Hematopoietic multipotent progenitor cell treated with erythropoietin and hydrocortisone succinate and interleukin-3 and kit ligand, for 15 days (in vitro differentiated cells): ENCODE measurements around the gene NRBF2.
"Not testable (repeated sequence)": the region's sequence is repeated elsewhere in the genome, so short reads cannot be mapped to it uniquely, and the experiment has no call there.

Experiments used
- DNase-seq: peaks from one replicate; pipeline ENCODE4 v3.0.0-alpha.2; 2015; ENCODE audit warnings: low spot score

The NRBF2 gene

GRCh38 chr10:63133056-63133820 lies at the start of gene NRBF2:
TSS of gene NRBF2 (plus strand) at chr10:63133328. CDS start at chr10:63133471, 143 bp downstream.
- DNase-seq, result peak; percentile 98

DNA sequence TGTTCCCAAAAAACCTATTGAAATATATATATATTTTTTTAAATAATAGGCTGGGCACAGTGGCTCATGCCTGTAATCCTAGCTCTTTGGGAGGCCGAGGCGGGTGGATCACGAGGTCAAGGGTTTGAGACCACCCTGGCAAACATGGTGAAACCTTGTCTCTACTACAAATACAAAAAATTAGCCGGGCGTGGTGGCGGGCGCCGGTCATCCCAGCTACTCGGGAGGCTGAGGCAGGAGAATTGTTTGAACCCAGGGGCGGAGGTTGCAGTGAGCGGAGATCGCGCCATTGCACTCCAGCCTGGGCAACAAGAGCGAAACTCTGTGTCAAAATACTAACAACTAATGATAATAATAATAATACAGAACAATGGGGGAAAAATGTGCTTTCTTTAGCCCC lies 49.7 kb upstream of the NRBF2 start:
- DNase-seq, result not testable (repeated sequence)

DNA sequence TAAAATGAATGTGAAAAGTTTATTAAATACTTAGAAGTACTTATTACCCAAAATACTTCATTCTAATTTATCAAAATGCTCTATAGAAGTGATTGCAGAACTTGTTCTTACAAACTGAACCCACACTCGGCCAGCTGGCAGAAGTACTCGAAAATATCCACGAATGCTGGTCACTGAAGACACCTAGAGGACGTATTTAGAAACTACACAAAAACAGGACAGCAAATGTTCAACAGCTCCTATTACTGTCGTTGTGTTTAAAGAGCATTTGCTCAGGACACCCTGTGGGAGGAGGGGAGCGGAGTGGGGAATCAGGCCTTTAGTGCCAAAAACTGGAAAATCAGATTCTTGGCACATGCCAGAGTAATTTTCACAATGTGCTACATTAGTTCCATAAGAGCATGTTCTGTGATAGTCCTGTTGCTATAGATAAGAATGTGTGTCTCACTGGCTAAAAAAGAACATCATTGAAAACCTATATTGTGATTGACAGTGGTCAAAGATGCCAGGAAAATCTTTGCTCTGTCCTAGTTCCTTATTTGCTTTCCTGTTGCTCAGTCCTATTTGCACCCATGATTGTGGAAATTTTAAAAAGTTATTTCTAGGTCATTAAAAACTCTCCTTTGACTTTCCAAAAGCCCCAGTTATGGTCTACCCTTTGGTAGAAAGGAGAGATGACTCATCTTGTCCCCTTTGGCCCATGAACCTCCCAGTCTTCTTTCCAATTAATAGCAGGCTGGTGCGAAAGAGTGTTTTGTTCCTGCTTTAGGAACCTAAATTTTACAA lies 49.0 kb upstream of the NRBF2 start:
- DNase-seq, result peak; percentile 31

DNA sequence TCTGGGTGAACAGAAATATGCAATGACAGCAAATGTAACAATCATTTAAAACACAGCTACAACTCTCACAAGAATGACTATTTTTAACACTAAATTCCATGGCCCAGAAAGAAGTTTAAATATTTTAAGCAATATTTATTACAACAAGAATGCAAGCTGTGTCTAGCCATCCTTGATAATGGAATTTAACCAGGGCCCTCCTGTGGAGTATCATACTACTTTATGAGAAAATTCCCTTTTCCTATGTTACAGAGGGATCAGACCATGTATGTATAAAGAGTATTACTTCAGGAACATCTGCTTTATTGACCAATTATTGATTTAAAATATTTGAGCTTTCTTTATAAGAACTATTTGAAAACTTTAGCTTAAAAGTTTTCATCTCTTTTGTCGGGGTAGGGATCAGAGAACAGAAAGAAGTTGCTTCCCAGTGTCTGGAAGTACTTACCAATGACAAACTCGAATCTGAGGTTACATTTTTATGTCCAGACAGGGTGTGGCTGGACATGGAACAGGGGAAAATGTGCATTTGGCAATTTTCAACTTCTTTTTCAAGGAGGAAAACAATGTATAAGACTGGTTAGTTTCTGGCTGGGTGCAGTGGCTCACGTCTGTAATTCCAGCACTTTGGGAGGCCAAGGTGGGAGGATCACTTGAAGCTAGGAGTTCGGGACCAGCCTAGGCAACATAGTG lies 48.3 kb upstream of the NRBF2 start:
- no peak for DNase-seq

DNA sequence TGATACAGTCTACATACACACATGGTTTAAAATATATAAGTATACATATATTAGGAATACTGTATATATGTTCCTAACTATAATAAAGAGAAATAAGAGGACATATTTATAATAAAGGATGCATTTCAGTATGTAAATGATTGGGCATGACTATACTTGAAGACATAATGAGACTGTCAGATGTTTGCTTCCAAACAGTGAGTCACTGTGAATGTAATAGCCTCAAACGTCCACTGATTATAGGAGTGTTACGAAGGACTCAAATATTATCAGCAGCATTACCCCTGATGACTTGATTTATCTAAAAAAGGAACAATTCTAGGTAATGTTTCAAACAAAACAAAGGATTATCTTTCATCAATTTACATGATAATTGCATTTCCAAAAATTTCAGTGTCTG lies 39.9 kb upstream of the NRBF2 start:
- DNase-seq, result no peak

DNA sequence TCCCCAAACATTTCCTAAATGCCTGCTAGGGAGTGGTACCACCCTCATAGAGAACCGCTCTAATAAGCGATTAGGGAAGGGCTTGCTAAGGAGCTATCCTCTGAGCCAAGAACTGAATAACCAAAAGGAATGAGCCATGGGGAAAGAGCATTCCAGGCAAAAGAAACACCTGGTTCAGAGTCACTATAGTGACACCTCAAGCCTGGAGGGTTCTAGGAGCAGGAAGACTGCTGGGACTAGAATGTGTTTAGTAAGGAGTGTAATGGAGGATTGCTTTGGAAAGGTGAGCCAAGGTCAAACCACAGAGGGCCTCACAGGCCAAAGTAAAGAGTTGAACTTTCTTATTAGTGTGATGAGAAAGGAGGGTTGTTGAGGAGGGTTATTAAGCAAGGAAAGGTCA lies 38.7 kb upstream of the NRBF2 start:
- DNase-seq, result no peak

DNA sequence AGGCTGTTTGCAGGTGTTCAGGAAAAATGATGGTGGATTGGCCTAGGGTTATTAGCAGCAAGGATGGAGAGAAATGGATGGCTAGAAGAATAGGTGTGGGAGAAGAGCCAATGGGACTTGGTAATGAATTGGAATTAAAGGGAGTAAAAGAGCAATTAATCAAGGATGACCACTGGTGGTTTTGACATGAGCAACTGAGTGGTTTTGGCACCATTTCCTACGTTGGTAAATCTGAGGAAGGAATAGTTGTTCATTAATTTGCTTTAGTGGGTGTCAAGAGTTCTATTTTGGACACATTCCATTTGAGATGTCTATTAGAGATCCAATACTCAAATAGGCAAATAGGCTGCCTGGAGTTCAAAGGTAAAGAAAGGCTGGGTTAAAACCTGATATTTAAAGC lies 38.2 kb upstream of the NRBF2 start:
- DNase-seq, result no peak

DNA sequence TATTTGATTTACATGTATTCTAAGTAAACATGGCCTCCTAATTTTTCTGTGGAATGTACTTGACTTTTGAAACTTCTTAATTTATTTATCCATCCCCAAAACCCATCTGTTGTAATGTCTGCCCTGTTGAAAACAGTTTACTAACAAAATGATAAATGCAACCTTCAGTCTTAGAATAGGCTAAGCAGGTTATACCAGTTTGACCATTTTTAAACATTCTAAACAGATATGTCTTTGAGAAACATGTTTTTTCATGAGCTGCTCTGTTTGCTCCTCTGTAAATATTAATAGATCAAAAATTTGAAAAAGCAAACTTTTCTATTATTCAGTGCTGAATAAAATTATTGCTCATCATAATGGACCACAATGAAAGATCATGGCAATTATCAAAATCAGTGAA lies 33.4 kb upstream of the NRBF2 start:
- DNase-seq, result no peak

GRCh38 chr10:63101091-63101490 lies 32.0 kb upstream of the NRBF2 start:
- not testable (repeated sequence) for DNase-seq

DNA sequence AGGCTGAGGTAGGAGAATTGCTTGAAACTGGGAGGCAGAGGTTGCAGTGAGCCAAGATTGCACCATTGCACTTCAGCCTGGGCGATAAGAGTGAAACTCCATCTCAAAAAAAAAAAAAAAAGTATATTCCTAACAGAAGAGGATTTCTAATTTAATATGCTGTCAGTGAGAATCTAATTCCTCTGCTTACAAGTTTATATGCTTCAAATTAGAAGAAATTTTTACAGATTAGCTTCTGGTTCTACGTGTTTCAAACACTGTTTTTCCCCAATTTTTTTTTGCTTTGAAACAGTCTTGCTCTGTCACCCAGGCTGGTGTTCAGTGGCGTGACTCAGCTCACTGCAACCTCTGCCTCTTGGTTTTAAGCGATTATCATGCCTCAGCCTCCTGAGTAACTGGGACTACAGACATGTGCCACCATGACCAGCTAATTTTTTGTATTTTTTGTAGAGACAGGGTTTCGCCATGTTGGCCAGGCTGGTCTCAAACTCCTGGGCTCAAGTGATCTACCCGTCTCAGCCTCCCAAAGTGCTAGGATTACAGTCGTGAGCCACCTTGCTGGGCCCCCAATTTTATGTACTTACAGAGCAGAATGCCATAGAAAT lies 30.7 kb upstream of the NRBF2 start:
- not testable (repeated sequence) for DNase-seq

- not testable (repeated sequence) for DNase-seq
Measured at GRCh38 chr10:63103178-63103577, 29.9 kb upstream of the NRBF2 start.

DNA sequence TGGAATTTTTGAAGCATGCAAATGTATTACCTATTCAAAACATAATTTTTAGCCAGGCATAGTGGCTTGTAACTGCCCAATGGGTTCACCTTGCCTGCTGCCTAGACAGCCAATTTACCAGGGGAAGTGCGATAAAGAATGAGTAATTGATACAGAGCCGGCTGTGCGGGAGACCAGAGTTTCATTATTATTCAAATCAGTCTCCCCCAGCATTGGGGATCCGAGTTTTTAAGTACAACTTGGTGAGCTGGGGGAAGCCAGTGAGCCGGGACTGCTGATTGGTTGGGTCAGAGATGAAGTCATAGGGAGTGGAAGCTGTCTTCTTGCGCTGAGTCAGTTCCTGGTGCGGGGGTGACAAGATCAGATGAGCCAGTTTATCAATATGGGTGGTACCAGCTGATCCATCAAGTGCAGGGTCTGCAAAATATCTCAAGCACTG lies 29.1 kb upstream of the NRBF2 start:
- DNase-seq, result no peak

GRCh38 chr10:63105225-63106110 lies 27.7 kb upstream of the NRBF2 start:
- DNase-seq, result no peak

GRCh38 chr10:63106111-63106755 lies 26.9 kb upstream of the NRBF2 start:
- no peak for DNase-seq

DNA sequence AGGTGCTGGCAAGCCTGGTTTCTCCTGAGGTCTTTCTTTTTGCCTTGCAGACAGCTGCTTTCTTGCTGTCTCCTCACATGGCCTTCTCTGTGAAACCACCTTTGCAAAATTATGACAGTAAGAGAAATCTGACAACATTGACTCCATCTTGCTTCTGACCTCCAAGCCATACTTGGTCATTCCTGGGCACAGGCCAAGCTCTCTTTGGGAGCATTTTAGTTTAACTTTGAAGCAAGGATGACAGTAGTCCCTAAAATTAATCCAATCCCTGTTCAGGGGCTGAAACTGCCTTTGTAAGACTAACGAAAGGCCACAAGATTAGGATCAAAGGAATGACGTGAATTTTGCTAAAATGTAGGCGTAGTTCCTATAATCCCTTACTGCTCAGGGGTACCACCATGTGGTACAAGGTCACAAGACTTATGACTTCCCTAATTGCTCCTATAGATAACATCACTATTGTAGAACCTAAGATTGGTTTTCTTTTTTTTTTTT lies 25.1 kb upstream of the NRBF2 start:
- no peak for DNase-seq

GRCh38 chr10:63110940-63111339 lies 22.2 kb upstream of the NRBF2 start:
- no peak for DNase-seq

- no peak for DNase-seq
Measured at GRCh38 chr10:63114031-63114814, 18.9 kb upstream of the NRBF2 start.

DNA sequence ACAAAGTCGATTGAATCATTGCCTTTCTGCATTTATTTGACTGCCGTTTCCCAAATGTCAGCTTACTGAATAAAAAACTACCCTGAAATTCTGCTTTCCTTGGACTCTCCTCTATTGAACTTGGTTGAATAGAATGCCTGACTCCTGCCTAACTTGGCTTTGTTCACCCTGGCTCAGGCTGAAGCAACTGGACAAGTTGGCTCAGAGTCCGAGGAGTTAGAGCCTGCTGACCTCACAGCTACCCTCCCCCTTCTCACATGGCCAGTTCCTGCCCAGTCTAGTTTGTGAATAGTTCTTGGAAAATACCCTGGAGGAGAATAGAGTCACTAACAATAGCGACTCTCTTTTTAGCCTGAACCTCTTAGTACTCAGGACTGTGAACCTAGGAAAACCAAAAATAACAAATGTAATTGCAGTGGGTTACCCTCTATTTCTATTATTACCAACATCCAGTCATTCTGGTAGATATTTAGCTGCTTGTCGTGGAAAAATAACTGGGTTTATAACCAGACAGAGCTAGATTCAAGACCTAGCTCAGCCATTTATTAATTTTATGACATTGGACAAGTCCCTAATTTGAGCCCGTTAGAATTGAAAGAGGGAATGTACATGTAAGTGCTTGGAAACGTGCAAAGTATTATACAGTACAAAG lies 17.3 kb upstream of the NRBF2 start:
- no peak for DNase-seq

- DNase-seq, result no peak
Measured at GRCh38 chr10:63116452-63117072, 16.6 kb upstream of the NRBF2 start.
